Measurements from ENCODE around the gene HDDC3. TPM values are rescaled to one million over a fixed set of nuclear protein-coding genes. Genes with fewer than 3 reads are reported as not detected.

HDDC3 gene
- total and polyA plus RNA-seq, 9 of the 15 experiments (the other 6 are each of a cell fraction or from before 2014, with no cell fraction given): 14.9 to 55.8 (median 36.9) TPM

GRCh38 chr15:90932660-90932991, 277 bp upstream of the HDDC3 start:
- FAIRE-seq: no peak
- H3K27me3 ChIP-seq (ENCODE audit: control insufficient read depth in 2 of 2, insufficient read depth in 2 of 2, low read length in 2 of 2): no peaks in the 10 kb centered on the region
- ChIA-PET POLR2A (interaction anchor here (0.6 to 6.7 kb wide), 17 partner anchors 10 to 628 kb away, joined by 3 to 70 read pairs (median 4); partner anchors contain the start of genes MAN2A2 and RCCD1), CTCF (ENCODE audit: low intra/inter-chr PET ratio) (interaction anchor here (1.1 to 2.2 kb wide), 4 partner anchors 31 to 612 kb away, joined by 3 to 8 read pairs (median 4); no protein-coding TSS in a partner anchor)
- in situ Hi-C loops (cut with MboI) (no loop called here), intact Hi-C loops (cut with micrococcal nuclease) (loop anchor here (5.0 to 10.0 kb wide), 6 partner anchors 100 to 638 kb away; no protein-coding TSS in a partner anchor)
- peaks cover 17% of the 10 kb centered on the region for H3K36me3 ChIP-seq (ENCODE audit: control insufficient read depth, insufficient read depth, low read length)
- peak overlapping the region; percentile 85 to 96 for H3K9ac ChIP-seq (ENCODE audit: insufficient read depth in 1 of 2, low read depth in 2 of 2, low read length in 2 of 2)
- WGBS (ENCODE audit: insufficient coverage, low coverage, missing lambda C conversion rate): 13% methylated on average over 5 of the region's 5 CpGs
- peak overlapping the region; percentile 91 for H2AFZ ChIP-seq (ENCODE audit: low read depth, low read length)
- H3K4me3 ChIP-seq: peak overlapping the region; percentile 66
- peak overlapping the region; percentile 99 for H3K4me2 ChIP-seq (ENCODE audit: insufficient read depth, low read length)
- H3K9me3 ChIP-seq (replicated peaks; ENCODE audit: control insufficient read depth, insufficient read depth, low read depth, low read length): no peaks in the 10 kb centered on the region
- H3K4me1 ChIP-seq (replicated peaks in 1 of 2; ENCODE audit: control insufficient read depth in 2 of 2, insufficient read depth in 2 of 2, low read length in 2 of 2): peaks cover 44 to 69% of the 10 kb centered on the region in 2 experiments
- peaks cover 57% of the 10 kb centered on the region for H3K79me2 ChIP-seq (ENCODE audit: control insufficient read depth, insufficient read depth, low read length)
- ATAC-seq: no peak
- no TSS peak for BruUV-seq (replicated peaks)
- no peak for DNase-seq (ENCODE audit: extremely low read depth in 1 of 4, low spot score in 3 of 4)
- peak overlapping the region; percentile 92; the same call in 2 of the 3 replicates for H3K27ac ChIP-seq (ENCODE audit: extremely low read depth, low read depth, low read length)
- H4K20me1 ChIP-seq (replicated peaks; ENCODE audit: control insufficient read depth, insufficient read depth, low read length): no peaks in the 10 kb centered on the region
- no peaks in the 10 kb centered on the region for H3K9me1 ChIP-seq (ENCODE audit: control insufficient read depth, insufficient read depth, low read length)
- TF ChIP-seq NRF1 (conservative IDR thresholded peaks at IDR 0.05 in 1 of 2, IDR thresholded peaks at IDR 0.05 in 1 of 2) (peak; percentile 29 to 75), PML (IDR thresholded peaks at IDR 0.05; ENCODE audit: low read length) (no peak; the same call in 1 of the 2 replicates), ESRRA (IDR thresholded peaks at IDR 0.05; ENCODE audit: borderline replicate concordance, low read depth) (no peak), XRCC5 (IDR thresholded peaks at IDR 0.05; ENCODE audit: low read depth, low read length) (no peak), KAT7 (CRISPR knock-in tag; IDR thresholded peaks at IDR 0.05; ENCODE audit: borderline replicate concordance) (no peak), ZNF57 (CRISPR knock-in tag; IDR thresholded peaks at IDR 0.05) (no peak), ZFX (CRISPR knock-in tag; IDR thresholded peaks at IDR 0.05) (peak; percentile 6; the same call in 1 of the 2 replicates), ZBTB43 (CRISPR knock-in tag; IDR thresholded peaks at IDR 0.05) (no peak), GTF2B (IDR thresholded peaks at IDR 0.05; ENCODE audit: extremely low read depth, insufficient read length) (no peak), CBFB (CRISPR knock-in tag; IDR thresholded peaks at IDR 0.05) (no peak), ZNF212 (CRISPR knock-in tag; IDR thresholded peaks at IDR 0.05) (no peak), PRPF4 (IDR thresholded peaks at IDR 0.05; ENCODE audit: insufficient read depth, low read depth, low read length, poor library complexity, severe bottlenecking) (no peak), ZNF431 (CRISPR knock-in tag; IDR thresholded peaks at IDR 0.05) (0 out of 2 replicates have a peak, but pooled peaks have one; percentile 2), FUS (optimal IDR thresholded peaks at IDR 0.05; ENCODE audit: low read depth, low read length) (no peak), GABPB1 (CRISPR knock-in tag; IDR thresholded peaks at IDR 0.05) (no peak), NR2C1 (IDR thresholded peaks at IDR 0.05) (no peak), NR2C1 (tag; IDR thresholded peaks at IDR 0.05) (no peak), TOE1 (IDR thresholded peaks at IDR 0.05; ENCODE audit: borderline replicate concordance) (0 out of 2 replicates have a peak, but pooled peaks have one; percentile 2), TOE1 (CRISPR knock-in tag; IDR thresholded peaks at IDR 0.05; ENCODE audit: borderline replicate concordance, low read depth) (no peak), ZNF77 (CRISPR knock-in tag; IDR thresholded peaks at IDR 0.05) (no peak), GTF2F1 (IDR thresholded peaks at IDR 0.05; ENCODE audit: low read depth, low read length) (0 out of 2 replicates have a peak, but pooled peaks have one; percentile 2), SPI1 (IDR thresholded peaks at IDR 0.05; ENCODE audit: borderline replicate concordance, low read depth, low read length) (peak; percentile 31; the same call in 1 of the 2 replicates), CREB1 (IDR thresholded peaks at IDR 0.05) (no peak), CREB1 (CRISPR knock-in tag; IDR thresholded peaks at IDR 0.05) (0 out of 2 replicates have a peak, but pooled peaks have one; percentile 10), RBM22 (IDR thresholded peaks at IDR 0.05; ENCODE audit: low read depth, low read length, poor library complexity, severe bottlenecking) (peak; percentile 11)
